GM12872 (cell line): ENCODE data around the gene FCRLB.

Source experiments
- CTCF ChIP-seq: IDR thresholded peaks from 3 replicates; pipeline ENCODE4 v1.5.1; 2011; ENCODE audit warnings: low read depth, mild to moderate bottlenecking, low read length, moderate library complexity; ENCODE audit not compliant: insufficient read depth

FCRLB gene

GRCh38 chr1:161770250-161770649 lies 48.9 kb downstream of the FCRLB start:
- no peak for TF ChIP-seq CTCF

DNA sequence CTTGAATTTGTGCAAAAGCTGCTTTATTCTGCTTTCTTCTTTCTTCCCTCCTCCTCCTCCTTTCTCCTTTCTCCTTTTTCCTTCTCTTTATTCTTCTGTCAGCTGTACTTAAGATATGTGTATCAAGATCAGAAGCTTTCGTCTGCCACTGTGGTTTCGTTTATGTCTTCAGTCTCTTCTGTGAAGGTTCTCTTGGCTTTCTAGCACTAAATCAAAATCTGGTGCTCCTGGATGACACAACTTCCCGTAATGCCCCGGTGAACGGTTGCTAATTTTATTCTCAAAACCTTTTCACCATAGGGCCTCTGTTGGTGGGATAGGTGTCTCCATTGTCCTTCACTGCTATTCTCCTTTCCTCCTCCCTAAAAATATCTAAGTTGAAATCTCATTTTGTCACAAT lies 49.8 kb downstream of the FCRLB start:
- TF ChIP-seq CTCF = no peak

- TF ChIP-seq CTCF = no peak
Observed at GRCh38 chr1:161771973-161772372, 50.6 kb downstream of the FCRLB start.

DNA sequence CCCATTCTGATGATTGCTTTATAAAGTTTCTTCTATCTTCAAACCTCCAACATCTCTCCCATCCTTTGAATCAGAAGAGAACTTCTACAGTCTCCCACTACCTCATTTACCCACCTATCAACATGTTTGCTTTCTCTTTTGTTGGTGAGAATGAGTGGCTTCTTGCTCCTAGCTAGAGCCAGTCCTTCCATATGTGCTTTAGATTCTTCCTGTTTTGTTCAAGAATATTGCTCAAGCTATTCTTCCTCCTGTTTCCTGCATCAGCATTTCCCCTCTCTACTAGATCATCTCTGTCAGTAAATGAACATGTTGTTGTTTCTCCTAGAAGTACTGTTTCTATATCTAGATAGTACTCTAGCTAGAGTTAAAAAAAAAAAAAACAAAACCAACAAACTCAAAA lies 51.1 kb downstream of the FCRLB start:
- no peak for TF ChIP-seq CTCF

DNA sequence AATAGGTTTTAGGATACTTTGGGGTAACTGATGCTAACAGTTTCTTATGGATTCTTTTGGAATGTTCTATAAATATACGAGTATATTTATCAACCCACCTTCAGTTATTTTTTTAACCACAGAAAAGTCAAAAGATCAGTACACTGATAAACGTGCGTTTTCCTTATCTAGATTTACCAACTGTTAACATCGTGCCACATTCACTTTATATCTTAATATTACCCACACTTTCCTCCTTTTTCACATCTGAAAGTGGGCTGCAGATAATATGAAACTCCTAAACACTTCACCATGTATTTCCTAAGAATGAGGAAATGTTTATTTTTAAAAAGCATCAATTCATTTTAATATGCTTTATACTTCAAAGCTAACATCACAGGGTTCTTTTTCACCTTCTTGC lies 52.4 kb downstream of the FCRLB start:
- no peak for TF ChIP-seq CTCF

GRCh38 chr1:161777261-161777660 lies 55.9 kb downstream of the FCRLB start:
- no peak for TF ChIP-seq CTCF
